Right atrium auricular region (tissue), 2 donors: ENCODE data around the gene ZNF318. TPM values are rescaled to one million over a fixed set of nuclear protein-coding genes. Genes with fewer than 3 reads are reported as not detected.
"Not testable (repeated sequence)": the region's sequence is repeated elsewhere in the genome, so short reads cannot be mapped to it uniquely, and the experiment has no call there.

ENCODE experiments used
- DNase-seq: peaks from one replicate; pipeline ENCODE4 v3.0.0-alpha.2; 2019; ENCODE audit warnings: low spot score
- H3K27ac ChIP-seq, 2 donors: fragments of 200-600 bp; sonication (generic); 1 replicate in 1 of 2; 2 replicates in 1 of 2; pipeline ENCODE4 v1.5.1; 2016 to 2019
- H3K27me3 ChIP-seq, 2 donors: fragments of 200-600 bp; sonication (generic); one replicate each; pipeline versions ENCODE4 v1.5.1 to v1.6.0; 2017 to 2019
- H3K36me3 ChIP-seq: fragments of 200-600 bp; sonication (generic); one replicate; pipeline ENCODE4 v1.5.1; 2016
- H3K4me1 ChIP-seq, 2 donors: fragments of 200-600 bp; sonication (generic); one replicate each; pipeline versions ENCODE4 v1.5.1 to v1.6.0; 2017 to 2019
- H3K4me3 ChIP-seq, 2 donors: fragments of 200-600 bp; sonication (generic); 1 replicate in 1 of 2; 2 replicates in 1 of 2; pipeline ENCODE4 v1.5.1; 2017 to 2019; ENCODE audit warnings: mild to moderate bottlenecking in 1 of 2, moderate library complexity in 1 of 2
- H3K9me3 ChIP-seq, 2 donors: fragments of 200-600 bp; sonication (generic); one replicate each; pipeline ENCODE4 v1.5.1; 2019
- CTCF ChIP-seq, 2 donors: fragments of 200-600 bp; sonication (generic); IDR thresholded peaks; one replicate each; pipeline ENCODE4 v1.5.1; 2019; ENCODE audit warnings: antibody characterized with exemption in 2 of 2
- total RNA-seq, 2 donors: library from RNA; depleted of rRNA; stranded (reverse); fragments of >200 nt; gene quantifications; one replicate each; pipeline ENCODE4 v1.1.0, GENCODE V29; 2016

The ZNF318 gene
- total RNA-seq, 2 donors from 2014 or later = 10.1 to 11.3 TPM

DNA sequence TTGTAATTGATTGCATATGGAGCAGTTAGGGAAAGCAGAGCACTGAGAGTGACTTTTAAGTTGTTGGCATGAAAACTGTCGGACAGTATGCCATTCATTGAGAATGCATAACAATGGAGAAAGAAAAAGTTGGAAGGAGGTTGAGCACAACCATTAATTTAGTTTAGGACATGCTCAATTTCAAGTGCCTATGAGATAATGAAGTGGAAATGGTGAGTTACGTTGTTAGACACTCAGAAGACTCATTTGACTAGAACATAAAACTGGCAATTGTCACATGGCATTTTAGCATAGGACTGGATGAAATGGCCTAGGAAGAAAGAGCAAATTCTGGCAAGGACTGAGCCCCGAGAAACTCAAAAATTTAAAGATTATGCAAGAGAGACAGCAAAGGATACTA lies 22.0 kb downstream of the ZNF318 start:
- Histone ChIP-seq H3K4me3 (no peak overlapping the region), H3K36me3 (peaks cover 55% of the 10 kb centered on the region), H3K9me3 (no peaks in the 10 kb centered on the region), H3K4me1 (no peaks in the 10 kb centered on the region), H3K27me3 (no peaks in the 10 kb centered on the region), H3K27ac (no peak overlapping the region)
- DNase-seq = no peak
- TF ChIP-seq CTCF (IDR thresholded peaks at IDR 0.05) = no peak

DNA sequence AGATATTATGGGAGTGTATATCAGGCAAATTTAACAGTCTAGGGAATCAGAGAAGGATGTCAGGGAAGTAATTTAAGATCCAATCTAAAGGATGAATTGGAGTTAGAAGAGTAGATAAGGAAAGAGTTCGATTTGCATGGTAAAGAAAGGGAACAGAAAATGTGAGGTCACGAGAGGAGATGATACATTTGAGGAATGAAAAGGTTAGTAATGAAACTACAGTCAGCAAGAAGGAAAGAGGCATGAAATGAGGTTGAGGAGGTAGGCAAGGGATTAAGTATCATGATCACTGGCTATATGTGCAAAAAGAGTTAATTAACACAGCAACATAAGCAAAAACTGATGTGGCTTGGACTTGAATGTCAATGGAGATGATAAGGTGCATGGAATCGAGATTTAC lies 22.4 kb downstream of the ZNF318 start:
- TF ChIP-seq CTCF (IDR thresholded peaks at IDR 0.05) = no peak
- no peak for DNase-seq
- H3K4me1 ChIP-seq = no peaks in the 10 kb centered on the region
- no peak overlapping the region for H3K27ac ChIP-seq
- H3K9me3 ChIP-seq = no peaks in the 10 kb centered on the region
- H3K36me3 ChIP-seq = peaks cover 59% of the 10 kb centered on the region
- H3K27me3 ChIP-seq = no peaks in the 10 kb centered on the region
- H3K4me3 ChIP-seq = no peak overlapping the region

- not testable (repeated sequence) for DNase-seq, H3K27ac ChIP-seq, H3K27me3 ChIP-seq, H3K4me3 ChIP-seq, H3K9me3 ChIP-seq, H3K4me1 ChIP-seq
- H3K36me3 ChIP-seq = peaks cover 57% of the 10 kb centered on the region
Observed at GRCh38 chr6:43346243-43346642, 23.2 kb downstream of the ZNF318 start.

DNA sequence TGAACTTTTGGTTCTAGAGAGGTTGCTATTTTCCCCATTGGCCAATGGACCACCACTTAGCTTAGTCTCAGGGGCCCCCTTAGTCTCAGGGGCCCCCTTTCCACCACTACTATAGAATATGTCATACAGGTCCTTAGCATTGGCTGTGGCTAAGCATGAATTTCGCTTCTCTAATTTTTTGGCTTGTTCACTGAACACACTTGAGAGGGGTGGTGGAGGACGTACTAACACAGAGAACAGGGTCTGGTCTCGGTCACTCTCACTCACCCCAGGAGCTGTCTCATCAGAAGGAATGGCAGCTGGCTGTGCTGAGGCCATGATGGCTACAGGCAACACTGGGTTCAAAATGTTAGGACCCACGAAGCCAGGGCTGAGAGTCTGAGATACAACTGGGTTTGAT lies 30.3 kb downstream of the ZNF318 start:
- Histone ChIP-seq H3K4me1 (no peaks in the 10 kb centered on the region), H3K36me3 (peaks cover 50% of the 10 kb centered on the region), H3K27me3 (no peaks in the 10 kb centered on the region), H3K27ac (no peak overlapping the region), H3K4me3 (no peak overlapping the region), H3K9me3 (no peaks in the 10 kb centered on the region)
- TF ChIP-seq CTCF (IDR thresholded peaks at IDR 0.05) = no peak
- no peak for DNase-seq

- Histone ChIP-seq H3K27ac (no peak overlapping the region), H3K4me1 (no peaks in the 10 kb centered on the region), H3K27me3 (no peaks in the 10 kb centered on the region), H3K9me3 (no peaks in the 10 kb centered on the region), H3K36me3 (peaks cover 47% of the 10 kb centered on the region), H3K4me3 (no peak overlapping the region)
- TF ChIP-seq CTCF (IDR thresholded peaks at IDR 0.05) = no peak
- DNase-seq = no peak
Observed at GRCh38 chr6:43338243-43338642, 31.2 kb downstream of the ZNF318 start.

DNA sequence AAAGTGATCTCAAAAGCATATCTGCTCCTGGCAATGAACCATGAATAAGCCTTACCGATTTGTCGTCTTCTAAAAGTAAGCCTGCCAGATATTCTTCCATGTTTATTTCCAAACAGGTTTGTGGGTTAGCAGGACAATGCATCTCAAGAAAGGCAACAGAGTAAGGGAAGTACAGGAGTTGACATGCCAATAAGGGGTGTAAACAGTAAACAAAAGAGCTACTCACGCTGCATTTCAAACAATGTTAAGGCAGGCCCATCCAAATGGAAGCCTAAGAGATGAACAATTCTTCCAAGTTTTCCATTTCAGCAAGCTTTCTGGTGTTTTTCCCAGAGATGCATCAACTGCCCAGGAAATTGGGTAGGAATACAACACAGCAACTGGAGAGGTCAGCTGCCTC lies 33.1 kb downstream of the ZNF318 start:
- no peak overlapping the region for H3K4me3 ChIP-seq
- H3K4me1 ChIP-seq = no peaks in the 10 kb centered on the region
- H3K27ac ChIP-seq = no peak overlapping the region
- no peaks in the 10 kb centered on the region for H3K9me3 ChIP-seq
- no peaks in the 10 kb centered on the region for H3K27me3 ChIP-seq
- no peak for DNase-seq
- no peak for TF ChIP-seq CTCF (IDR thresholded peaks at IDR 0.05)
- peaks cover 34% of the 10 kb centered on the region for H3K36me3 ChIP-seq
